Nephron (organoid): Measurements from ENCODE around the gene FGL2.
"Not testable (repeated sequence)": the region's sequence is repeated elsewhere in the genome, so short reads cannot be mapped to it uniquely, and the experiment has no call there.

Experiments used
- H3K27ac Mint-ChIP-seq, 3 experiments: 2 replicates each; pipeline ENCODE4 v1.8.0; 2020; ENCODE audit warnings: mixed read lengths in 3 of 3, mild to moderate bottlenecking in 2 of 3, moderate library complexity in 1 of 3
- H3K27me3 Mint-ChIP-seq: 2 replicates; pipeline ENCODE4 v1.8.0; 2021; ENCODE audit warnings: low read depth, mild to moderate bottlenecking, moderate library complexity, mixed read lengths
- H3K36me3 Mint-ChIP-seq: 2 replicates; pipeline ENCODE4 v1.8.0; 2020; ENCODE audit warnings: low read depth, mixed read lengths
- H3K4me1 Mint-ChIP-seq: 2 replicates; pipeline ENCODE4 v1.8.0; 2020; ENCODE audit warnings: mixed read lengths
- H3K4me3 Mint-ChIP-seq, 3 experiments: 2 replicates each; pipeline ENCODE4 v1.8.0; 2020; ENCODE audit warnings: mild to moderate bottlenecking in 3 of 3, mixed read lengths in 3 of 3, moderate library complexity in 2 of 3
- H3K9me3 Mint-ChIP-seq: 2 replicates; pipeline ENCODE4 v1.8.0; 2020; ENCODE audit warnings: mixed read lengths
- CTCF ChIP-seq, 3 experiments: fragments of 200-600 bp; sonication (generic); IDR thresholded peaks; one replicate each; pipeline ENCODE4 v1.5.0; 2021; ENCODE audit warnings: antibody characterized with exemption in 3 of 3; ENCODE audit not compliant: unreplicated experiment in 3 of 3

The FGL2 gene

DNA sequence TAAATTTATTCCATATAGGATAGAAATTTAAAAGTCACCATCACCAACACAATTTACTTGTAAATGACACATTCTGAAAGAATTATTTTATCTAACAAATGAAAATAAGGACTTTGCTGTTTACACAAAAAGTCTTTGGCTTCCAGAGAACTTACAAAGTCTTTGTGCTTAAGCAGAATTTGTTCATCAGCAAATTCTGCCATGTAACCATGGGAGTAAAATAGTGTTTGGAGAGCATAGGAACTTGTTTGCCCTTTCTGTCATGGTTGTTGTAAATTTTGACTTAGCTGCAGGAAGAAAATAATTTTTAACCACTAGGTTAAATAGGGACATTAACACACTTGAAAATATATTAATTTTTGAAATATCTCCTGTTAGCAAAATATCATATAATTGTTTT lies 15.2 kb downstream of the FGL2 start:
- Mint-ChIP-seq H3K4me1 (peaks cover 18% of the 10 kb centered on the region), H3K36me3 (no peaks in the 10 kb centered on the region), H3K27ac (peak overlapping the region; percentile 20 to 70 (median 43)), H3K27me3 (no peaks in the 10 kb centered on the region), H3K4me3 (no peak overlapping the region), H3K9me3 (no peaks in the 10 kb centered on the region)
- no peak for TF ChIP-seq CTCF (IDR thresholded peaks at IDR 0.05; ENCODE audit: unreplicated experiment in 3 of 3)

- H3K4me1 Mint-ChIP-seq: peaks cover 26% of the 10 kb centered on the region
- no peak overlapping the region for H3K4me3 Mint-ChIP-seq
- no peaks in the 10 kb centered on the region for H3K36me3 Mint-ChIP-seq
- H3K27me3 Mint-ChIP-seq: no peaks in the 10 kb centered on the region
- H3K9me3 Mint-ChIP-seq: no peaks in the 10 kb centered on the region
- TF ChIP-seq CTCF (IDR thresholded peaks at IDR 0.05; ENCODE audit: unreplicated experiment in 3 of 3): no peak
- no peak overlapping the region for H3K27ac Mint-ChIP-seq
These were observed 17.4 kb downstream of the FGL2 start for GRCh38 chr7:77182261-77182660.

DNA sequence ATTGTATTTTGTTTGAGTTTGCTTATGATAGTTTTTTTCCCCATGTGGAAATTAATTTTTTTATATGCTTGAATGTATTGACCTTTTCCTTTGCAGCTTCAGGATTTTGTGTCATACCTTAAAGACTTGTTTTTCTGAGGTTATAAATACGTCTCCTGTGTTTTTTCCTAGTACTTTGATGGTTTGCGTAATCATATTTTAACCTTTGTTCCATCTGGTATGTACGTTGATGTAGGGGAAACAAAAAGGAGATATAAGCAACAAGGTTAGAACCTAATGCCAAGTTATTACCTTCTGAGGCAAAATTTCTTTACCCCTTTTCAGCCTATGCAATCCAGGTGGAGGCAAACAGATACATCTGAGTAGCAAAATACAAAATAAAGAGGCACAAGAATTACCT lies 17.9 kb downstream of the FGL2 start:
- no peaks in the 10 kb centered on the region for H3K9me3 Mint-ChIP-seq
- no peaks in the 10 kb centered on the region for H3K36me3 Mint-ChIP-seq
- no peaks in the 10 kb centered on the region for H3K27me3 Mint-ChIP-seq
- H3K4me1 Mint-ChIP-seq: peaks cover 26% of the 10 kb centered on the region
- no peak overlapping the region for H3K4me3 Mint-ChIP-seq
- TF ChIP-seq CTCF (IDR thresholded peaks at IDR 0.05; ENCODE audit: unreplicated experiment in 3 of 3): no peak
- H3K27ac Mint-ChIP-seq: no peak overlapping the region

- no peak for TF ChIP-seq CTCF (IDR thresholded peaks at IDR 0.05; ENCODE audit: unreplicated experiment in 3 of 3)
- peaks cover 26% of the 10 kb centered on the region for H3K4me1 Mint-ChIP-seq
- H3K36me3 Mint-ChIP-seq: no peaks in the 10 kb centered on the region
- no peaks in the 10 kb centered on the region for H3K27me3 Mint-ChIP-seq
- no peak overlapping the region for H3K4me3 Mint-ChIP-seq
- no peaks in the 10 kb centered on the region for H3K9me3 Mint-ChIP-seq
- H3K27ac Mint-ChIP-seq: no peak overlapping the region
These were observed 18.5 kb downstream of the FGL2 start for GRCh38 chr7:77181015-77181595.

- H3K27me3 Mint-ChIP-seq: not testable (repeated sequence)
These were observed 21.6 kb downstream of the FGL2 start for GRCh38 chr7:77178024-77178423.

GRCh38 chr7:77177321-77177904 lies 22.2 kb downstream of the FGL2 start:
- not testable (repeated sequence) for H3K9me3 Mint-ChIP-seq, H3K36me3 Mint-ChIP-seq, H3K4me3 Mint-ChIP-seq, H3K27me3 Mint-ChIP-seq
- Mint-ChIP-seq H3K27ac (peak overlapping the region in 2 of 3 experiments; percentile 32 to 53), H3K4me1 (peaks cover 18% of the 10 kb centered on the region)

More at GRCh38 chr7:77178024-77178423, 21.6 kb downstream of the FGL2 start:
- not testable (repeated sequence) for H3K4me3 Mint-ChIP-seq, H3K36me3 Mint-ChIP-seq, H3K9me3 Mint-ChIP-seq
- Mint-ChIP-seq H3K4me1 (peaks cover 13% of the 10 kb centered on the region), H3K27ac (peak overlapping the region in 1 of 3 experiments; percentile 32)

DNA sequence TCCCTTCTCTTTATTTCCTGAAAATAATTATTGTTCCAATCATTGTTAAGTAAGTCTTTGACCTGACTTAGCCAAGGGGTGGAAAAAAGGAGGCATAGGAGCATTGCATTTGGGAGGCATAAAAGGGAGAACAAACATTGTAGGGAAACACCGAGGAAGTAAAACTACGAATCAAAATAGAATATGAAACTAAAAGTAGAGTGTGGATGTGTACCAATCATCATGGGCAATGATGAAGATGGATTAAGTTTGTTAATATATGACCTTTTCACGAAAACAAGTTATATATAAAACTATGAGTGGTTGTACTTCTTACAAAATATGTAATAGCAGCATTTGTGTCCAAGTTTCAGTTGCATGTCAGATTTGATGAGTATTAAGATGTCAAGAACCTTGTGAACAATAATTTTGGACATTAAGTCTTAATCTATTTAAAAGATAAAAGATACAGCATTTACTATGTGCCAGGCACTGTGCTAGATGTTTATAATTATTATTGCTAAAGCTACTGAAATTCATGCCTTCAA lies 24.3 kb downstream of the FGL2 start:
- H3K4me1 Mint-ChIP-seq: peaks cover 29% of the 10 kb centered on the region
- not testable (repeated sequence) for H3K9me3 Mint-ChIP-seq, H3K27ac Mint-ChIP-seq, H3K27me3 Mint-ChIP-seq, H3K36me3 Mint-ChIP-seq, H3K4me3 Mint-ChIP-seq

DNA sequence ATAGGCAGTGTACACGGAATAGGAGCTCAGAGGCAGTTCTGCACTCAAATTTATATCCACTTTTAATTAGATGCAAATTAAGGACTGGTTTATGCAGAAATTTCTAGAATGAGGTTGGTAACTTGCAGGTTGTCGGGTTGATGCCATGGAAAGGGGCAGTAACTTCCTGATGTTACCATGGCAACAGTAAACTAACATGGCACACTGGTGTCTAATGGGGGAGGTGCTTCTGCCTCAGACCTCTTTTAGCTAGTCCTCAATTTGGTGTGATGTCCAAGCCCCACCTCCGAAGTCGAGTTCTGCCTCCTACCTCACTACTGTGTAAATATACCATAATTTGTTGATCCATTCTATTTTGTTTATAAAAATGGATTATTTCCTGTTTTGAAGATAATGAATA lies 25.2 kb downstream of the FGL2 start:
- peak overlapping the region in 1 of 3 experiments; percentile 69 for H3K27ac Mint-ChIP-seq
- not testable (repeated sequence) for H3K4me3 Mint-ChIP-seq, H3K9me3 Mint-ChIP-seq, H3K27me3 Mint-ChIP-seq, H3K36me3 Mint-ChIP-seq
- H3K4me1 Mint-ChIP-seq: peaks cover 29% of the 10 kb centered on the region

- not testable (repeated sequence) for H3K9me3 Mint-ChIP-seq, H3K27ac Mint-ChIP-seq, H3K27me3 Mint-ChIP-seq, H3K36me3 Mint-ChIP-seq, H3K4me3 Mint-ChIP-seq
- H3K4me1 Mint-ChIP-seq: peaks cover 24% of the 10 kb centered on the region
These were observed 27.0 kb downstream of the FGL2 start for GRCh38 chr7:77172437-77173172.

- not testable (repeated sequence) for H3K27ac Mint-ChIP-seq, H3K4me3 Mint-ChIP-seq, H3K9me3 Mint-ChIP-seq, H3K27me3 Mint-ChIP-seq, H3K36me3 Mint-ChIP-seq
- peaks cover 21% of the 10 kb centered on the region for H3K4me1 Mint-ChIP-seq
These were observed 28.5 kb downstream of the FGL2 start for GRCh38 chr7:77171073-77171472.
